ENCODE measurements around the gene ABHD14A. TPM values are rescaled to one million over a fixed set of nuclear protein-coding genes. Genes with fewer than 3 reads are reported as not detected.

The ABHD14A gene
- total and polyA plus RNA-seq, 9 donors, result 11.1 to 17.6 (median 13.9) TPM

DNA sequence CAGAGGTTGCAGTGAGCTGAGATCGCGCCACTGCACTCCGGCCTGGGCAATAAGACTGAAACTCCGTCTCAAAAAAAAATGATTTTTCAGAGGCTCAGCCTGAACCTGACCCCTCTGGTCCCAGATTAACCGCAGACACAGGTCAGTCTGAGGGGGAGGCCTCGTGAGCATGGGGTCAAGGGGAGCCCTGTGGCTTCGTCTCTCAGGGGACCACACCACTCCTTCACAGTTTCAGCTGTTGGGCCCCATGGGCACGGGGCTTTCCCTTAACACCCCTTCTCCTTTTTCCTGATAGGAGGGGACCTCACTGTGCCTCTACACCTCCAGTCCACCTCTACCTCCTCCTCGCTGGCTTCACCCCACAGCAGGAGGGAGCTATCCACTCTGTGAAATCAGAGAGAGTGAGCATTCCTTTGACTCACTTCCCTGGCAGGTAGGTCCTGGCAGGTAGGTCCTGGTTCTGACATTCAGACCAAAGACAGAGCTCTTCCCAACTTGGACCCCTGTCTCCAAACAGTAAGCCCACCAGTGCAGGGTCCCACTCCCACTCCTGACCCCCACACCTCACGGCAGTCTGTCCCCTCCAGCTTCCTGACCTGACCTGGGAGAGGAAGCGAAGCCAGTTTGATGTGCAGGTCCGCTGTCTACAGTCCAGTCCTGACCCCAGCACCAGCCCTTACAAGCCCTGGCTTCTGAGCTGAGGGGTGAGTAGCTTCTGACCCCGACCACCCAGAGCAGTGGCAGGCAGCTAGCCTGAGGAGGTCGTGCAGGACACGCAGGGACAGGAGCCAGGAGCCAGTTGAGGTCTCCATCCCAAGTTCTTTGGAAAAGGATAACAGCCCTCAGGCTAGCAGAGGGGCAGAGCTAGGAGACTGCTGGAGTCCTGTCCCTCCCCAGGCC lies 42.1 kb upstream of the ABHD14A start:
- Histone ChIP-seq H3K27me3 (ENCODE audit: control insufficient read depth, insufficient read depth, low read length) (no peaks in the 10 kb centered on the region), H3K9me3 (replicated peaks; ENCODE audit: control insufficient read depth, low read depth, low read length) (no peaks in the 10 kb centered on the region), H3K4me1 (ENCODE audit: control insufficient read depth, insufficient read depth, low read length) (no peaks in the 10 kb centered on the region), H3K4me3 (ENCODE audit: low read length) (no peak overlapping the region), H3K27ac (ENCODE audit: low read length) (no peak overlapping the region), H3K36me3 (ENCODE audit: control insufficient read depth, insufficient read depth, low read length) (peaks cover 53% of the 10 kb centered on the region)
- 87% methylated on average over 10 of the region's 15 CpGs for WGBS (ENCODE audit: insufficient coverage)
- DNase-seq, result no peak

DNA sequence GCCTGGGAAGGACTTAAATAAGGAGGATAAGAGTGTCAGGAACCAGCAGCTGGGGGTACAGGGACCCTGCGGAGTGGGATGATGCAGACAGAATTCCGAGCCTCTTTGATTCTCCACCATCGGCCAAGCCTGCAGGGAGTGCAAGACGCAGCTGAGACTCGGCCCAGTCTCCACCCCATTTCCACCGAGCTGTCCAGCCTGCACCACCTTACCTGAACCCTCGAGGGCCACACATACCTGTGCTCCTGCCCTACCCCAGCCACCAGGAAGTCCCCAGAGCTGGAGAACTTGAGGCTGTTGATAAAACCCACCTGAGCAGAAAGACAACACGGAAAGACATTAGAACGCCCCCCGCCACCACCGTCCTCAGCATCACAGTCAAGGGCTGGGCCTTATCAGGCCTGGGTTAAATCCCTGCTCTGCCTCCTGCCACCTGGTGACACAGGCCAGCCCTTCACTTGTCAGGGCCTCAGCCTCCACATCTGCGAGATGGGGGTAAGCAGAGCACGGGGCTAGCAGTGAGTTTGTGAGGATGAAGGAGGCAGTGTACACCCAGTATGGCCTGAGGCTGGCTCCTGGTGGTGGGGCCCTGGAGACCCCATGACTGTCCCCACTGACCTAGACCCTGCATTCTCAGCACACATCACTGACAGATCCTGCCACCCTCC lies 41.3 kb upstream of the ABHD14A start:
- Histone ChIP-seq H3K36me3 (ENCODE audit: control insufficient read depth, insufficient read depth, low read length) (peaks cover 58% of the 10 kb centered on the region), H3K4me1 (ENCODE audit: control insufficient read depth, insufficient read depth, low read length) (no peaks in the 10 kb centered on the region), H3K4me3 (ENCODE audit: low read length) (no peak overlapping the region), H3K9me3 (replicated peaks; ENCODE audit: control insufficient read depth, low read depth, low read length) (no peaks in the 10 kb centered on the region), H3K27me3 (ENCODE audit: control insufficient read depth, insufficient read depth, low read length) (no peaks in the 10 kb centered on the region), H3K27ac (ENCODE audit: low read length) (no peak overlapping the region)
- DNase-seq, result no peak
- 81% methylated on average over 10 of the region's 13 CpGs for WGBS (ENCODE audit: insufficient coverage)

DNA sequence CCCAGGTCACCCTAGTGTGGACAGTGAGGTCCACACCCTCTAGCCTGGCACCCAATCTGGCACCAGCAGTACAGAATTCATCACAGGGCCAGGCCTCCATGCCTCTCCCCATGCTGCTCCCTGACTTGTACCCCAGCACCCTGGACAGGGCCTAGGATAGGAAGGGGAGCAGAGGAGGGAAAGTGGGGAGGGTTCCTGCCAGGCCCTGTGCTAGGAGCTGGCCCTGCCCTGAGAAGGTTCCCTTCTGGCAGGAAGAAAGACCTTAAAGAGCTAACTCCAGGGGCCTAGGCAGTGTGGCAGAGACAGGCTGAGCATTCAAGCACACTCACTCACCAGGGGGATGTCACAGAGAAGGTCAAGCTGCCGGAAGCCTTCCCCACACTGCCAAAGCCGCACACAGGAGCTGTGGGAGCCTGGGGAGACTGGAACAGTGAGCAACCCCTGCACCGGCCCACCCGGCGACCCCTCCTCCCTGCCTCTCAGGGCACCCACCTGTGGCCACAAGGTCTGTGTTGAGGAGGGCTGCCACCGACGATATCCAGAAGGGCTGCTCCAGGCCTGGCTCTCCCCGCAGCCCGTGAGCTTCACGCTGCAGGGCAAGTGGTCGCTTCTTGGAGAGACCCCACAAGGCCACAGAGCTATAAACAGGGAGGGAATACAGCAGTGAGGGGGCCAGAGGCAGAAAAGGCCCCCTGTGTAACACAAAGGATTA lies 40.6 kb upstream of the ABHD14A start:
- H3K27ac ChIP-seq (ENCODE audit: low read length), result no peak overlapping the region
- no peaks in the 10 kb centered on the region for H3K27me3 ChIP-seq (ENCODE audit: control insufficient read depth, insufficient read depth, low read length)
- H3K36me3 ChIP-seq (ENCODE audit: control insufficient read depth, insufficient read depth, low read length), result peaks cover 65% of the 10 kb centered on the region
- no peaks in the 10 kb centered on the region for H3K9me3 ChIP-seq (replicated peaks; ENCODE audit: control insufficient read depth, low read depth, low read length)
- H3K4me1 ChIP-seq (ENCODE audit: control insufficient read depth, insufficient read depth, low read length), result no peaks in the 10 kb centered on the region
- DNase-seq, result no peak
- WGBS (ENCODE audit: insufficient coverage), result 96% methylated on average over 8 of the region's 11 CpGs
- no peak overlapping the region for H3K4me3 ChIP-seq (ENCODE audit: low read length)

DNA sequence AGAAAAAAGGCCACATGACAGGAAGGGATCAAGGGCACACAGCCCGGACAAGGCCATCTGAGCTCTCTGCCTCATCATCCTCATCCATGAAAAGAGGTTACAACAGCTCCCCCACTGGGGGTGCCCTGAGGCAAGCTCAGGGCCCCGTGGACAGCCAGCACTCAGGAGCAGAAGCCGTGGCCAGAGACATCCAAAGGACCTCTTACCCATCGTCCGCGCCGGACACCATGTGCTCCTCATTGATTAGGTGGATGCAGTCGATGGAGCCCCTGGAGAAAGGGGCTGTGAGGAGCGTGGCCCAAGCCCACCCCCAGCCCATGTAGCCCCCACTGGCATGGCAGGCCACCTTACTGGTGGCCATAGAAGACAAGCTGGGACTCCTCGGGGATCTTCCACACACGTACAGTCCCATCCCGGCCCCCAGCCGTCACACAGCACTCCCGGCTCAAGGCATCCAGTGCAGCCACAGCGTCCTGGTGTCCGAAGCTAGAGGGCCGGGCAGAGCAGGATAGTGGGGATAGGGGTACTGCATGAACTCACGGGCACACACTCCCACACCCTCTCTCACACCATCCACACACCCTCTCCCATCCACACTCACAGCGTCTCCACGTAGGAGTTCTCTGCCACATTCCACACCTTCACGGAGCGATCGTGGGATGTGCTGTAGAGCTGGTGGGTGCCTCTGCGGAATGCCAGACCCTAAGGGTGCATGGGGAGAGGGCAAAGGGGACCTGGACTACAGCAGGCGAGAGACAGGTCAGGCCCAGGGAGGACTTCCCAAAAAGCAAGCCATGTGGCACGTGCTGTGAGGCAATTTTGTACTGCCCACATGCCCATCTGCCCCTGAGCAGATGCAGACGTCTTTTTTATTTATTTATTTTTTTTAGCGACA lies 39.6 kb upstream of the ABHD14A start:
- Histone ChIP-seq H3K27ac (ENCODE audit: low read length) (no peak overlapping the region), H3K9me3 (replicated peaks; ENCODE audit: control insufficient read depth, low read depth, low read length) (no peaks in the 10 kb centered on the region), H3K4me3 (ENCODE audit: low read length) (no peak overlapping the region), H3K27me3 (ENCODE audit: control insufficient read depth, insufficient read depth, low read length) (no peaks in the 10 kb centered on the region), H3K36me3 (ENCODE audit: control insufficient read depth, insufficient read depth, low read length) (peaks cover 66% of the 10 kb centered on the region), H3K4me1 (ENCODE audit: control insufficient read depth, insufficient read depth, low read length) (no peaks in the 10 kb centered on the region)
- WGBS (ENCODE audit: insufficient coverage), result 89% methylated on average over 19 of the region's 28 CpGs
- no peak for DNase-seq

DNA sequence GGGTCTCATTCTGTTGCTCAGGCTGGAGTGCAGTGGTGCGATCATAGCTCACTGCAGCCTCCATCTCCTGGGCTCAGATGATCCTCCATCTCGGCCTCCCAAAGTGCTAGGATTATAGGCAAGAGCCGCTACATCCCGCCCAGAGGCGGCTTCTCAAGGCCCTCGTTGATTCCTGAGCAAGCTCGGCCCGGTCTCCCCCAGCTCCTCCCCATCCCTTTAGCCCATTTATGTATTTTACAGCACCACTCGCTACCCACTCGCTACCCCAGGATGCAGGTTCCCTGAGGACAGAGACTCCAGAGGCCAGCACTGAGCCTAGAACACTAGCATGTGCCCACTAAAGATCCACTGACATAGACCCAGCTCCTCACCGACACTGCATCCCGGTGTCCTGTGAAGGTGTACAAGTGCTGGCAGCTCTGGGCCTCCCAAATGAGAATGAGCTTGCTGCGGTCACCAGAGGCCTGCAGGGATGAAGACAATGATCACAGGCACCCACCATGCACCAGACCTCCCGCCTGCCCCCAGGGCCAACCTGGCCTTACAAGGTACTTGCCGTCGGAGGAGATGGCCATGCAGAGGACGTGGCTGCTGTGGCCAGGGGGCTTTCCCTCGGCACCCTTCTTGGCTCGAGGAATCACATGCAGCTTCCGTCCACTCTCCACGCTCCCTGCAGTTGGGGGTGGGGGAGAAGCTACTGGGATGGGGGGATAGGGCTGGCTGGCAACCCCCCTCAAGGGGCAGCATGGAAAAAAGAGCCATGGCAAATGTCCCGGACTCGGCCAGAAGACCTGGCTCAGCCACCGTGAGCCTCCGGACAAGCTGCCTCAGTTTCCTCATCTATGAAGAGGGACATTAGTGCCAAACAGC lies 38.7 kb upstream of the ABHD14A start:
- 94% methylated on average over 23 of the region's 25 CpGs for WGBS (ENCODE audit: insufficient coverage)
- no peak for DNase-seq

DNA sequence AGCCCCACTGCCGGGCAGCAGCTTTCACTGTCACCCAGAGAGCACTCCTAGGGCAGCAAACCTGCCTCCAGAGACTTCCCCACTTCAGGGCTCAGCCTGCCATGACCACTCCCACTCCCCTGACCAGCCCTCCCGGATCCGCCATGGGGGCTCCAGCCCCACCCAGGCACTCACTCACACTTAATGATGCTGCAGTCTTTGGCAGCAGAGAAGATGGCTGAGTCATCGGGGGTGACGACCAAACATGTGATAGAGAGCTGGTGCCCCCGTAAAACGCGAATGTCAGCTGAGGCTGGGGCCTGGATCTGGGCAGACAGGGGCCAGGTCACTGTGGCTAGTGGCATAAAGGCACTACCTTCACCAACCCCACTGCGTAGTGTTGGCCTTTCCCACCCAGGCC lies 37.9 kb upstream of the ABHD14A start:
- no peak for DNase-seq
- no peaks in the 10 kb centered on the region for H3K9me3 ChIP-seq (replicated peaks; ENCODE audit: control insufficient read depth, low read depth, low read length)
- WGBS (ENCODE audit: insufficient coverage), result 96% methylated on average over 4 of the region's 9 CpGs

More for the DNA sequence above, 38.7 kb upstream of the ABHD14A start:
- peaks cover 7% of the 10 kb centered on the region for H3K4me1 ChIP-seq (ENCODE audit: control insufficient read depth, insufficient read depth, low read length)
- H3K9me3 ChIP-seq (replicated peaks; ENCODE audit: control insufficient read depth, low read depth, low read length), result no peaks in the 10 kb centered on the region
- peaks cover 66% of the 10 kb centered on the region for H3K36me3 ChIP-seq (ENCODE audit: control insufficient read depth, insufficient read depth, low read length)
- H3K27ac ChIP-seq (ENCODE audit: low read length), result no peak overlapping the region
- no peaks in the 10 kb centered on the region for H3K27me3 ChIP-seq (ENCODE audit: control insufficient read depth, insufficient read depth, low read length)
- no peak overlapping the region for H3K4me3 ChIP-seq (ENCODE audit: low read length)

DNA sequence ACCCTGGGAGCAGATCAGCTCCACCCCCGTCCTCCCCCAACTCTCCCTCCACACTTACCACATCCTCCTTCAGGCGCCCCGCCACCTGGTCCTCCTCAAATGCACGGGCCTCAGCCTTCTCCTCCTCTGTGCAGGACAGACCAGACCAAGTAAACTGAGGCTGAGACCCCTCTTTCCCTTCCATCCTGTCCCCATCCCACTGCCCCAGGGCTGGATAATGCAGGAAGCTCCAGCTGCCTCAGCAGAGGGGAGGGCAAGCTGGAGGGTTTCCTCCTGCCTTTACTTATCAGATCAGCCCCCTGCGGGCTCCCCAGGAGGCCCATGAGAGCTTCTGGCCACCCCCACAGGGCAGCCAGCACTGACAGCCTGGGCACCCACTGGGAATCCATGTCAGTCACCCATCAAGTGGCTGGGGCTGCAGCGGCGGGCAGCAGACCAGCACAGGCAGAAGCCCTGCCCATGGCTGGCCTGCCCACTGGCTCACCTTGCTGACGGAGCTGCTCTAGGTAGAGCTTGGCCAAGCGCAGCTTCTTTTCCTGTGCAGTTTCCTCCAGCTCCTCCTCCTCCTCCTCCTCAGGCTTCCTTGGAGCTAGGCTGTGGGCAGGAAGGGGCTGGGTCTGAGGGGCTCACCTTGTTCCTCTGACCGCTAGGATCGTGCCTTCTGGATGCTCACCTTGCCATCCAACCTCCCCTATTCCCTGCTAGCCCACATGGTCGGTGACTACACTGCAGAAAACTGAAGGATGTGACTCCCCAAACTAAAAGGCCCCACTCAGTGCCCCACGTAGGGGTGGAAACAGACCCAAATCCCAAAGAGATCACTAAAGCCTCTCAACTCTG lies 37.0 kb upstream of the ABHD14A start:
- no peak for DNase-seq
- WGBS (ENCODE audit: insufficient coverage), result 89% methylated on average over 6 of the region's 13 CpGs
- Histone ChIP-seq H3K4me3 (ENCODE audit: low read length) (no peak overlapping the region), H3K36me3 (ENCODE audit: control insufficient read depth, insufficient read depth, low read length) (peaks cover 60% of the 10 kb centered on the region), H3K4me1 (ENCODE audit: control insufficient read depth, insufficient read depth, low read length) (peaks cover 18% of the 10 kb centered on the region), H3K27ac (ENCODE audit: low read length) (no peak overlapping the region), H3K9me3 (replicated peaks; ENCODE audit: control insufficient read depth, low read depth, low read length) (no peaks in the 10 kb centered on the region), H3K27me3 (ENCODE audit: control insufficient read depth, insufficient read depth, low read length) (no peaks in the 10 kb centered on the region)

More for the DNA sequence above, 37.9 kb upstream of the ABHD14A start:
- H3K36me3 ChIP-seq (ENCODE audit: control insufficient read depth, insufficient read depth, low read length), result peaks cover 64% of the 10 kb centered on the region
- no peak overlapping the region for H3K27ac ChIP-seq (ENCODE audit: low read length)
- no peaks in the 10 kb centered on the region for H3K27me3 ChIP-seq (ENCODE audit: control insufficient read depth, insufficient read depth, low read length)
- no peak overlapping the region for H3K4me3 ChIP-seq (ENCODE audit: low read length)
- H3K4me1 ChIP-seq (ENCODE audit: control insufficient read depth, insufficient read depth, low read length), result peaks cover 11% of the 10 kb centered on the region

DNA sequence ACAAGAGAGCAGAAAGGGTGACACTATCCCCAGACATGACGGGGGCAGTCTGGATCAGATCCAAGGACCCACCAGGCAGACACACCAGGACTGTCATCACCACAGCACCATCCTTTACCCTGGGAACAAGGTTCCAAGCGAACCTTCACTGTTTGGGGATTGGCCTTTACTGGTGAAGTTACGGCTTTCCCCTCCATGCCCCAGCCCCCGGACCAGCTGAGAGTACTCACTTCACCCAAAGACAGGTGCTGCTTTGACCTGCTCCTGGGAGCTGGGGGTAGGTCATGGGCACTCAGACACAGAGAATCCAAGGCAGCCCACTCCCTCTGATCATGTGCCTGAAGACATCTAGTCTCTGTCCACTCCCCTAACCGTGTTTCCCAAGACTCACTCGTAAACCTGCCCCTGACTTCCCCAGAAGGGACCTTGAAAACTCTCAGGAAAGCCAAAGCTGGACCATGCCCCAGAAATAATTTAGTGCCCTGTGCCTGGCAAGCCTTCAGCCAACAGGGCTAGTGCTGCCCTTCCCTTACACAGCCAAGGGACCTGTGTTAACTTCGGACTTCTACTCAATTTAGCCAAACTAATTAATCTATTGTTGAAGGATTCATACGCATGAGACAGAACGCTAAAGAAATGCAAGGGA lies 36.0 kb upstream of the ABHD14A start:
- Histone ChIP-seq H3K27ac (ENCODE audit: low read length) (no peak overlapping the region), H3K27me3 (ENCODE audit: control insufficient read depth, insufficient read depth, low read length) (no peaks in the 10 kb centered on the region), H3K4me1 (ENCODE audit: control insufficient read depth, insufficient read depth, low read length) (peaks cover 25% of the 10 kb centered on the region), H3K36me3 (ENCODE audit: control insufficient read depth, insufficient read depth, low read length) (peaks cover 50% of the 10 kb centered on the region), H3K9me3 (replicated peaks; ENCODE audit: control insufficient read depth, low read depth, low read length) (no peaks in the 10 kb centered on the region), H3K4me3 (ENCODE audit: low read length) (no peak overlapping the region)
- 89% methylated on average over 4 of the region's 9 CpGs for WGBS (ENCODE audit: insufficient coverage)
- no peak for DNase-seq

All from muscle of leg (tissue), 11 donors.